Coronary artery (tissue), 2 donors: ENCODE results near the gene STAU1.

Source experiments
- DNase-seq: peaks from one replicate; pipeline ENCODE4 v3.0.0-alpha.2; 2017; ENCODE audit warnings: low spot score
- H3K27ac ChIP-seq, 2 donors: fragments of 200-600 bp; sonication (generic); one replicate each; pipeline ENCODE4 v1.5.1; 2016 to 2019
- H3K4me3 ChIP-seq: fragments of 200-600 bp; sonication (generic); 2 replicates; pipeline ENCODE4 v1.5.1; 2016; ENCODE audit warnings: mild to moderate bottlenecking, moderate library complexity
- CTCF ChIP-seq: fragments of 200-600 bp; sonication (generic); IDR thresholded peaks from one replicate; pipeline ENCODE4 v1.5.1; 2019; ENCODE audit warnings: antibody characterized with exemption

Gene STAU1

DNA sequence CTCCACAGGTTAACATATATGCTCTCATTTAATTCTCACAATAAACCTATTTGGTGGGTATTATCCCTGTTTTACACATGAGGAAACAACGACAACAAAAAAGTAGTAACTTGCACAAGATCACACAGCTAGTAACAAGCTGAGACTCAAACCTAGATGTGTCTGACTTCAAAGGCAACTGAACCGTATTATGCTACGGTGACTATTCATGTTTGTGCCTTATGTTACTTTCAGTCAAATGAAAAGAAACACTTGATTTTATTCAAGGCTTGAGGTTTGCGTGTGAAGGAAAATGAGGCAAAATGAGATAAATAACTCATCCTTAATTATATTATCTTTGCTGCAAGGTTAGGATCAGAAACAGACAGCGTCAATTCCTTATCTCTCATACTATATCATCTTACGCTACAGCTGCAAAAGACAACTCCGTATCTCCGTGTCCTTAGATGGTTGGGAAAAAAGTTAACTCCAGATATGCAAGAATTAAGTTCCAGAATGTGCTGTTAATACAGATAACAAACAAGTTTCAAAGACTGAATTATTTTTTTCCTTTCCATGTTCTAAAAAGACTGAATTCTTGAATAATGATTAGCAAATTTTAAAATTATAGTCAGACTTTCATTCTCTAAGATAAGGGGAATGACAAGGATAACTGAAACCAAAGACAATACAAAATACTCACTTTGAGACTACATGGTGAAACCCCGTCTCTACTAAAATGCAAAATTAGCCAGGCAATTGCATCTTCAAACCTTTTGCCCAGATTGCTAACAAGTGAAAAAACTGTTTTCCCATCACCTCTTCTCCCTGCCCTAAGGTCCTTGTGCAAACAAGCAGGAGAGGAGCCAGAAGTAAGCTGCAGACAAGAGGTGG is 27.8 kb downstream of the STAU1 start:
- TF ChIP-seq CTCF: no peak
- DNase-seq: no peak
- no peak overlapping the region for H3K4me3 ChIP-seq
- H3K27ac ChIP-seq: no peak overlapping the region

- no peak for TF ChIP-seq CTCF
- H3K4me3 ChIP-seq: no peak overlapping the region
- DNase-seq: no peak
- H3K27ac ChIP-seq: no peak overlapping the region
Measured at GRCh38 chr20:49157146-49157545, 31.0 kb downstream of the STAU1 start.

- DNase-seq: no peak
- no peak for TF ChIP-seq CTCF
- Histone ChIP-seq H3K27ac (no peak overlapping the region), H3K4me3 (no peak overlapping the region)
Measured at GRCh38 chr20:49156481-49156880, 31.7 kb downstream of the STAU1 start.

DNA sequence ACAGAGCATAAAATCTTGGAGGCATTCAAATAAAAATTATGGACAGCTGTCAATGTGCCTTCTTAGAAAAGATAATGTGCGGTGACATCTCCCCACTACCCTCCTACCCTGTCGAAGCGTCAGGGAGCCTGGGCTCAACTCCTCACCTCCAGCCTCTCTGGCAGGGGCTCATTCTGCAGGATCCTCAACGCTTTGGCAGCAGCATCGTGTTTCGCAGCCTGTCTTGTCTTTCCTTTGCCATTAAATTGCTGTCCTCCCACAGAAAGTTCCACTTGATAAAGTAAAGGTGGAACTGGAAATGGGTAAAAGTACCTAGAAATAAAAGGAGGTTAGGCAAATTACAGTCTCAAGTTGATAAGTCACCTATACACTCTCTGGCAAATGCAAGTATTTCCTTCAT is 36.7 kb downstream of the STAU1 start:
- no peak for DNase-seq
- TF ChIP-seq CTCF: no peak
- no peak overlapping the region for H3K27ac ChIP-seq
- no peak overlapping the region for H3K4me3 ChIP-seq

DNA sequence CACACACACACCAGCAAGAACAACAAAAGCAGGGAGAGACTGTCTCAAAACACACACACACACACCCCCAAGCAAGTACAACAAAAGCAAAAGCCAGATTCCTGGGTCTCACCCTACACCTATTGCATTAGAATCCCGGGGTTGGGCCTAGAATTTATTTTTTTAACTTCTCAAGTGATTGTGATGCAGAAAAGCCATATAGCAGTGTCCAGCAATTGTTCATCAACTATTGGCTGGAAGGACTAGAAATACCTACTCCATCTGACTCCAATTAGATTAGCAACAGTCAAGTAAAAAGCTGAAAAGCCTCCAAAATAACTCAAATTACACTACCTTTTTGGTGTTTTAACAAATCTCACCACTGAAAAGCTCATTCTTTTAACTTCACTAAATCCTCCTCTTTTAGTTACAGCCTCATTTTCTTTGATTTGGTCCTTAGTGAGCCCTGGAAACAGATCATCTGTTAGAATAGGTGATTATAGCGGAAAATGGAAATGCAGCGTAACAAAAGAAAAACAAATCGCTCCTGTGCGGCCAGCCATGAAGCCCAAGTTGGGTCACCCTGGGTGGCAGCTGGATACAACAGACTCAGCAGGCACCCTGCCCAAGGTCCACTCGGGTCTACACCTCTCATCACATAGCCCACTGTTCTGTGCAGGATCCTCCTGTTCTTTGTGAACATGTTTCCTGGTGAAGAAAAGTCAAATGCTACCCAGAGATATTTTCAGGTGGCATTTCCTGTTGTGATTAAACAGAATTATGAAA is 38.7 kb downstream of the STAU1 start:
- no peak overlapping the region for H3K27ac ChIP-seq
- TF ChIP-seq CTCF: no peak
- DNase-seq: no peak
- no peak overlapping the region for H3K4me3 ChIP-seq

DNA sequence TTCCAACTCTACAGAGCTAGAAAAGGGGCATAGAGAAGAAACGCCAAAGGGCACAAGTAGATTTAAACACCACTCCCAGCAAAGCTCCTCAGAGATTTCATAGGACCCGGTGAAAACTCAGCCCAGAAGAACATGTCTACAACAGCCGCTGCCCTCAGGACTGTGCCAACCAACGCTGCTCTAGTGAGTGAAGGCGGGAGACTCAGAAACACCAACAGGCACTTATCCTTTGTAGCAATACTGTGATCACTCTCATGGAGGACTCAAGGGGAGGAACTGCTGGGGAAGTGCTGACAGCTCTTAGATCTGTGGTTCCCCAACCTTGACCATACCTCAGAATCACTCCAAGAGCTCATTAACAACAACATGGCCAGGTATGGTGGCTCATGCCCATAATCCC is 39.5 kb downstream of the STAU1 start:
- TF ChIP-seq CTCF: no peak
- Histone ChIP-seq H3K27ac (no peak overlapping the region), H3K4me3 (no peak overlapping the region)
- DNase-seq: no peak
